GM19240 (cell line): ENCODE results near the gene GRK3.
"Not testable (repeated sequence)": the region's sequence is repeated elsewhere in the genome, so short reads cannot be mapped to it uniquely, and the experiment has no call there.

Experiments used
- DNase-seq: peaks from one replicate; pipeline ENCODE4 v3.0.0; 2011; ENCODE audit warnings: low spot score; ENCODE audit not compliant: insufficient read length

Gene GRK3

GRCh38 chr22:25564320-25564978, at the start of gene GRK3:
GRK3 (plus strand) TSS chr22:25564675; CDS start chr22:25565041, 366 bp downstream.
- peak; percentile 58 for DNase-seq

- no peak for DNase-seq
Measured at GRCh38 chr22:25518000-25518663, 46.3 kb upstream of the GRK3 start.

GRCh38 chr22:25525376-25525775, 39.1 kb upstream of the GRK3 start:
- no peak for DNase-seq

- DNase-seq = not testable (repeated sequence)
Measured at GRCh38 chr22:25525804-25526584, 38.5 kb upstream of the GRK3 start.

GRCh38 chr22:25527016-25527415, 37.5 kb upstream of the GRK3 start:
- not testable (repeated sequence) for DNase-seq

- DNase-seq = not testable (repeated sequence)
Measured at GRCh38 chr22:25528068-25528467, 36.4 kb upstream of the GRK3 start.

GRCh38 chr22:25529059-25529458, 35.4 kb upstream of the GRK3 start:
- DNase-seq = not testable (repeated sequence)

GRCh38 chr22:25529541-25530137, 34.8 kb upstream of the GRK3 start:
- DNase-seq = not testable (repeated sequence)

GRCh38 chr22:25531677-25532076, 32.8 kb upstream of the GRK3 start:
- DNase-seq = not testable (repeated sequence)

GRCh38 chr22:25534724-25535123, 29.8 kb upstream of the GRK3 start:
- DNase-seq = no peak

- no peak for DNase-seq
Measured at GRCh38 chr22:25536589-25536988, 27.9 kb upstream of the GRK3 start.

- DNase-seq = no peak
Measured at GRCh38 chr22:25540166-25540907, 24.1 kb upstream of the GRK3 start.

- no peak for DNase-seq
Measured at GRCh38 chr22:25540908-25541660, 23.4 kb upstream of the GRK3 start.

- DNase-seq = no peak
Measured at GRCh38 chr22:25542191-25542590, 22.3 kb upstream of the GRK3 start.

- DNase-seq = no peak
Measured at GRCh38 chr22:25542720-25543402, 21.6 kb upstream of the GRK3 start.

- no peak for DNase-seq
Measured at GRCh38 chr22:25545146-25545545, 19.3 kb upstream of the GRK3 start.

GRCh38 chr22:25545672-25546071, 18.8 kb upstream of the GRK3 start:
- no peak for DNase-seq

GRCh38 chr22:25546242-25546641, 18.2 kb upstream of the GRK3 start:
- no peak for DNase-seq

- DNase-seq = no peak
Measured at GRCh38 chr22:25546751-25547150, 17.7 kb upstream of the GRK3 start.
